Vagina (tissue), 2 donors: ENCODE measurements around the gene TTBK1. TPM values are rescaled to one million over a fixed set of nuclear protein-coding genes. Genes with fewer than 3 reads are reported as not detected.

Experiments used
- DNase-seq, 2 donors: peaks; one replicate each; pipeline ENCODE4 v3.0.0-alpha.2; 2017; ENCODE audit errors: extremely low spot score in 2 of 2
- H3K27ac ChIP-seq: fragments of 200-600 bp; sonication (generic); one replicate; pipeline ENCODE4 v1.5.1; 2019
- H3K27me3 ChIP-seq: fragments of 200-600 bp; sonication (generic); one replicate; pipeline ENCODE4 v1.5.1; 2019
- H3K36me3 ChIP-seq, 2 donors: fragments of 200-600 bp; sonication (generic); one replicate each; pipeline ENCODE4 v1.5.1; 2017 to 2019
- H3K4me1 ChIP-seq: fragments of 200-600 bp; sonication (generic); one replicate; pipeline ENCODE4 v1.5.1; 2019
- H3K4me3 ChIP-seq, 2 donors: fragments of 200-600 bp; sonication (generic); 1 replicate in 1 of 2; 2 replicates in 1 of 2; pipeline ENCODE4 v1.5.1; 2016 to 2019
- H3K9me3 ChIP-seq: fragments of 200-600 bp; sonication (generic); one replicate; pipeline ENCODE4 v1.5.1; 2019
- CTCF ChIP-seq, 3 experiments: fragments of 450-650 bp in 2 of 3; fragments of 200-600 bp in 1 of 3; sonication (generic) in 1 of 3; IDR thresholded peaks; one replicate each; pipeline ENCODE4 v1.5.1; 2017 to 2019; ENCODE audit warnings: antibody characterized with exemption in 3 of 3, mild to moderate bottlenecking in 2 of 3, moderate library complexity in 2 of 3
- POLR2A ChIP-seq, 2 donors: fragments of 450-650 bp; IDR thresholded peaks; one replicate each; pipeline ENCODE4 v1.6.1; 2017; ENCODE audit warnings: antibody characterized with exemption in 2 of 2, mild to moderate bottlenecking in 2 of 2, moderate library complexity in 2 of 2
- POLR2AphosphoS5 ChIP-seq, 2 donors: sonication (generic); formaldehyde crosslinking; IDR thresholded peaks; one replicate each; pipeline ENCODE4 v1.9.0; 2017; ENCODE audit warnings: antibody characterized with exemption in 2 of 2, mild to moderate bottlenecking in 2 of 2, low read depth in 1 of 2; ENCODE audit not compliant: insufficient read depth in 1 of 2
- intact Hi-C: fragments of 100-400 bp; cut with DNase I; formaldehyde crosslinking; loops from one replicate; pipeline ENCODE4 v1.15.1; 2023
- total RNA-seq: library from RNA; depleted of rRNA; stranded (reverse); fragments of >200 nt; gene quantifications from one replicate; pipeline ENCODE4 v1.2.3, GENCODE V29; 2016

TTBK1 gene
- total RNA-seq, 1 donor from 2014 or later = not detected

GRCh38 chr6:43269273-43270007 lies 26.2 kb downstream of the TTBK1 start:
- TF ChIP-seq CTCF (IDR thresholded peaks at IDR 0.05) (no peak), POLR2AphosphoS5 (IDR thresholded peaks at IDR 0.05; ENCODE audit: insufficient read depth in 1 of 2, low read depth in 1 of 2) (peak in 1 of 2 donors; percentile 14), POLR2A (IDR thresholded peaks at IDR 0.05) (no peak)
- H3K4me1 ChIP-seq = peaks cover 16% of the 10 kb centered on the region
- peak overlapping the region; percentile 29 to 33 for H3K4me3 ChIP-seq
- H3K27me3 ChIP-seq = no peaks in the 10 kb centered on the region
- intact Hi-C loops = no loop called here
- no peaks in the 10 kb centered on the region for H3K9me3 ChIP-seq
- no peaks in the 10 kb centered on the region for H3K36me3 ChIP-seq
- H3K27ac ChIP-seq = peak overlapping the region; percentile 31
- DNase-seq = no peak

DNA sequence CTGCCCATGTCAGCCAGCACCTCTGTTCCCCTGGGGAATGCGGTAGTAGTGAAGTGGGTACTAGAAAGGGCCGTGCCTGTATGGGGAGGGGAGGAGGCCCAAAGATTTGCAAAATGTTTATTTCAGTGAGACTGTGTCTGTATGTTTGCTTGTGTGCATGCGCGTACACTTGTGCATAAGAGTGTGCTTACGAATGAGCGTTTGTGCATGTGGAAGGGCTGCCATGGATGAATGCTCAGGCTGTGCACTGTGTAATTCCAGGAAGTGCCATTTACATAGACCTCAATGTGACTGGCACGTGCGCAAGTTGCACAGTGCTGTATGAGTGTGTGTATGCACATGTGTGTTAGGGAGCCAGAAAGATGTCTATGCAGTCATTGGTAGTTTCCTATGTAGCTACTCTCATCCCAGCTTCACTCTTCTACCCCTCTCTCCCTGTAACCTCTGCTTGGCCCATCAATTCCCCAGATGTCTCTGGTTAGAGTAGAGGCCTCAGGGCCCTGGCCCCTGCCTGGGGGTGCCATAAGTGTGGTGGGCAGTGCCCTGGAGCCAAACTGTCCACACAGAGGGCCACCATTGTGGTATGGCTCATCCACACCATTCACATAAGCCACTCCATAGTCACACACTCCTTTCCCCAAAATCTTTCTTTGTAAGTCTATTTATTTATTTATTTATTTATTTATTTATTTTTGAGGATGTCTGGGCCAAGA lies 28.0 kb downstream of the TTBK1 start:
- peaks cover 32% of the 10 kb centered on the region for H3K4me1 ChIP-seq
- H3K36me3 ChIP-seq = no peaks in the 10 kb centered on the region
- no peak for TF ChIP-seq POLR2A (IDR thresholded peaks at IDR 0.05)
- no peak for TF ChIP-seq POLR2AphosphoS5 (IDR thresholded peaks at IDR 0.05; ENCODE audit: insufficient read depth in 1 of 2, low read depth in 1 of 2)
- TF ChIP-seq CTCF (IDR thresholded peaks at IDR 0.05) = no peak
- no peak for DNase-seq
- intact Hi-C loops = no loop called here
- H3K9me3 ChIP-seq = no peaks in the 10 kb centered on the region
- no peak overlapping the region for H3K27ac ChIP-seq
- no peaks in the 10 kb centered on the region for H3K27me3 ChIP-seq
- H3K4me3 ChIP-seq = no peak overlapping the region

GRCh38 chr6:43271944-43272343 lies 28.7 kb downstream of the TTBK1 start:
- intact Hi-C loops = no loop called here
- no peaks in the 10 kb centered on the region for H3K9me3 ChIP-seq
- peaks cover 34% of the 10 kb centered on the region for H3K4me1 ChIP-seq
- no peak for TF ChIP-seq POLR2A (IDR thresholded peaks at IDR 0.05)
- TF ChIP-seq POLR2AphosphoS5 (IDR thresholded peaks at IDR 0.05; ENCODE audit: insufficient read depth in 1 of 2, low read depth in 1 of 2) = no peak
- TF ChIP-seq CTCF (IDR thresholded peaks at IDR 0.05) = no peak
- no peaks in the 10 kb centered on the region for H3K27me3 ChIP-seq
- no peak for DNase-seq
- no peaks in the 10 kb centered on the region for H3K36me3 ChIP-seq
- no peak overlapping the region for H3K4me3 ChIP-seq
- H3K27ac ChIP-seq = no peak overlapping the region

GRCh38 chr6:43273707-43274106 lies 30.4 kb downstream of the TTBK1 start:
- no peaks in the 10 kb centered on the region for H3K9me3 ChIP-seq
- no peak for DNase-seq
- H3K36me3 ChIP-seq = no peaks in the 10 kb centered on the region
- H3K27ac ChIP-seq = no peak overlapping the region
- H3K27me3 ChIP-seq = no peaks in the 10 kb centered on the region
- intact Hi-C loops = no loop called here
- peaks cover 33% of the 10 kb centered on the region for H3K4me1 ChIP-seq
- no peak overlapping the region for H3K4me3 ChIP-seq
- TF ChIP-seq CTCF (IDR thresholded peaks at IDR 0.05) = no peak
